Measurements from ENCODE around the gene CNTNAP2.

- TF ChIP-seq POLR2AphosphoS5 (IDR thresholded peaks at IDR 0.05; ENCODE audit: low read depth, low read length) (no peak), CTCF (IDR thresholded peaks at IDR 0.05) (no peak), SIN3A (IDR thresholded peaks at IDR 0.05; ENCODE audit: borderline replicate concordance, insufficient read depth, low read depth, low read length) (no peak), REST (IDR thresholded peaks at IDR 0.05; ENCODE audit: insufficient read depth in 1 of 2, low read depth in 2 of 2, low read length in 1 of 2) (no peak)
Measured at GRCh38 chr7:148017126-148017525, 1900.5 kb downstream of the CNTNAP2 start.
